Neural cell (in vitro differentiated cells): ENCODE measurements around the gene TINAGL1. TPM values are rescaled to one million over a fixed set of nuclear protein-coding genes. Genes with fewer than 3 reads are reported as not detected.

Experiments
- H2AFZ ChIP-seq: fragments of 200-600, 300-800 bp; sonication (generic), shearing (Covaris generic); 2 replicates; pipeline ENCODE4 v1.6.0; 2014; ENCODE audit warnings: low read depth, mild to moderate bottlenecking, antibody characterized with exemption, low read length, moderate library complexity
- H3F3A ChIP-seq: fragments of 200-600 bp; shearing (Covaris generic); 2 replicates; pipeline ENCODE4 v1.6.1; 2016; ENCODE audit warnings: mild to moderate bottlenecking, moderate library complexity, mixed read lengths, antibody characterized with exemption, low read length; ENCODE audit not compliant: insufficient read depth, poor library complexity, severe bottlenecking
- H3K27ac ChIP-seq: fragments of 200-600, 300-800 bp; sonication (generic), shearing (Covaris generic); 2 replicates; pipeline ENCODE4 v1.5.1; 2014; ENCODE audit warnings: mild to moderate bottlenecking, low read length, moderate library complexity
- H3K27me3 ChIP-seq: fragments of 300-800, 200-600 bp; sonication (generic), shearing (Covaris generic); 2 replicates; pipeline ENCODE4 v1.6.0; 2014; ENCODE audit warnings: mild to moderate bottlenecking, low read depth, low read length, moderate library complexity; ENCODE audit not compliant: insufficient read depth
- H3K36me3 ChIP-seq: fragments of 300-800, 200-600 bp; sonication (generic), shearing (Covaris generic); 2 replicates; pipeline ENCODE4 v1.5.1; 2014; ENCODE audit warnings: mild to moderate bottlenecking, antibody characterized with exemption, low read length, moderate library complexity; ENCODE audit not compliant: insufficient read depth
- H3K4me2 ChIP-seq: fragments of 300-800, 200-600 bp; sonication (generic), shearing (Covaris generic); 2 replicates; pipeline ENCODE4 v1.6.0; 2014; ENCODE audit warnings: mild to moderate bottlenecking, low read length
- H3K4me3 ChIP-seq: fragments of 300-800, 200-600 bp; sonication (generic), shearing (Covaris generic); 2 replicates; pipeline ENCODE4 v1.5.1; 2014; ENCODE audit warnings: mild to moderate bottlenecking, low read length, moderate library complexity
- H3K79me2 ChIP-seq: fragments of 200-600 bp; shearing (Covaris generic); replicated peaks from 2 replicates; pipeline ENCODE4 v1.6.0; 2014; ENCODE audit warnings: mild to moderate bottlenecking, low read length, moderate library complexity; ENCODE audit not compliant: insufficient read depth
- H3K9ac ChIP-seq: fragments of 300-800, 200-600 bp; sonication (generic), shearing (Covaris generic); 2 replicates; pipeline ENCODE4 v1.6.1; 2016; ENCODE audit warnings: mild to moderate bottlenecking, low read length, mixed read lengths
- H3K9me2 ChIP-seq: fragments of 200-600 bp; shearing (Covaris generic); 2 replicates; pipeline ENCODE4 v1.6.1; 2016; ENCODE audit warnings: mild to moderate bottlenecking, low read length, mixed read lengths; ENCODE audit not compliant: insufficient read depth
- H3K9me3 ChIP-seq: fragments of 200-600, 300-800 bp; sonication (generic), shearing (Covaris generic); 2 replicates; pipeline ENCODE4 v1.6.1; 2016; ENCODE audit warnings: mild to moderate bottlenecking, mixed run types, low read length, moderate library complexity, mixed read lengths
- H4K20me1 ChIP-seq: fragments of 200-600 bp; shearing (Covaris generic); 2 replicates; pipeline ENCODE4 v1.6.1; 2016; ENCODE audit warnings: mild to moderate bottlenecking, mixed run types; ENCODE audit not compliant: insufficient read depth
- EP300 ChIP-seq: fragments of 450-650 bp; conservative IDR thresholded peaks from 2 replicates; pipeline ENCODE4 v1.6.1; 2014; ENCODE audit warnings: antibody characterized with exemption, mild to moderate bottlenecking, moderate library complexity; ENCODE audit not compliant: poor library complexity, severe bottlenecking
- EZH2 ChIP-seq: fragments of 200-600, 300-800 bp; shearing (Covaris generic), sonication (generic); IDR thresholded peaks from 2 replicates; pipeline ENCODE4 v1.6.1; 2014; ENCODE audit warnings: antibody characterized with exemption, low read length, borderline replicate concordance, mild to moderate bottlenecking; ENCODE audit not compliant: insufficient read depth, poor library complexity, severe bottlenecking
- MXI1 ChIP-seq: fragments of 450-650 bp; conservative IDR thresholded peaks from 2 replicates; pipeline ENCODE4 v1.6.1; 2014; ENCODE audit warnings: antibody characterized with exemption, mild to moderate bottlenecking; ENCODE audit not compliant: poor library complexity, severe bottlenecking
- POLR2AphosphoS5 ChIP-seq: IDR thresholded peaks from 2 replicates; pipeline ENCODE4 v1.6.1; 2012
- RAD21 ChIP-seq: fragments of 450-650 bp; conservative IDR thresholded peaks from 2 replicates; pipeline ENCODE4 v1.6.1; 2014; ENCODE audit warnings: antibody characterized with exemption, mild to moderate bottlenecking, moderate library complexity
- SMC3 ChIP-seq: fragments of 450-650 bp; conservative IDR thresholded peaks from 2 replicates; pipeline ENCODE4 v1.6.1; 2014; ENCODE audit warnings: antibody characterized with exemption, mild to moderate bottlenecking, moderate library complexity; ENCODE audit not compliant: poor library complexity
- TAF1 ChIP-seq: IDR thresholded peaks from 2 replicates; pipeline ENCODE4 v1.6.1; 2012; ENCODE audit warnings: low read depth
- polyA plus RNA-seq: library from polyadenylated mRNA; depleted of rRNA; stranded (reverse); fragments of >200 nt; gene quantifications from 2 replicates; pipeline ENCODE4 v1.2.3, GENCODE V29; 2014
- TF ChIP-seq, protein P1 (sequence below): fragments of 450-650 bp; IDR thresholded peaks from 2 replicates; pipeline ENCODE4 v1.5.1; 2014; ENCODE audit warnings: antibody characterized with exemption, mild to moderate bottlenecking, moderate library complexity; ENCODE audit not compliant: poor library complexity, severe bottlenecking
- TF ChIP-seq, protein P2 (sequence below): IDR thresholded peaks from 2 replicates; pipeline ENCODE4 v1.6.1; 2012; ENCODE audit warnings: borderline replicate concordance

Gene TINAGL1
- polyA plus RNA-seq, 1 donor from 2014 or later = not detected

DNA sequence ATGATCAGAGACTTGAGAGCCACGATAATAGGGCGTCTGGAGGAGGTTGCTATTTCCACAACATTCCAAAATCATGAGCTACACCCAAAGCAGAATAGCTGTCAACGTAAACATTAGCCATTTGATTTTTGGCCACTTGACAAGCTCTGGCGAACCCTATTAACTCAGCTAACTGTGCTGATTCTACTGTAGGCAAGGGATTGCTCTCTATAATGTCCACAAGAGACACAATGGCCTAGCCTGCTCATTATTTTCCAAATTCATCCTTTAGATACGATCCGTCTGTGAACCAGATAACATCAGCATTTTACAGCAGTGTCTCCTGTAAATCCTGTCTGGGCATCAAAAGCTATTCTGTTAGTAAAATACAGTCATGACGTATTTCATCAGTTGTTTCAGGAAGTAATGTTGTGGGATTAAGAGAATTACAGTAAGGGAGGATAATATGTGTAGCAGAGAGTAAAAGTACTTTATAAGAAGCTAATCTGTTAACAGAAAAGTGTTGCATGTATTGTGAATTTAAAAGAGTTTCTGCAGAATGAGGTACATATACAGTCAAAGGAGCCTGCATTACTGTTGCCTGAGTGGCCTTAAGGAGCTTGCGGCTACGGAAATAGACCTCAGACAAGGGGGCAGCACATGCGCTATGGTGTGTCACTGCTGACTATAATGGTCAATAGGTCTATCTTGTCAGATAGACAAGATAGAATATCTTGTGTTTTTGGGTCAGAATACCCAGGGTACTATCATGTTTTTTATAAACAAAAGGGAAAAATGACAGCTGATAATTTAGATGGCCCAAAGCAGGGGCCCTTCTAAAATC lies 44.9 kb upstream of the TINAGL1 start:
- Histone ChIP-seq H3K4me2 (no peak overlapping the region), H3K27ac (no peak overlapping the region), H2AFZ (no peak overlapping the region)

DNA sequence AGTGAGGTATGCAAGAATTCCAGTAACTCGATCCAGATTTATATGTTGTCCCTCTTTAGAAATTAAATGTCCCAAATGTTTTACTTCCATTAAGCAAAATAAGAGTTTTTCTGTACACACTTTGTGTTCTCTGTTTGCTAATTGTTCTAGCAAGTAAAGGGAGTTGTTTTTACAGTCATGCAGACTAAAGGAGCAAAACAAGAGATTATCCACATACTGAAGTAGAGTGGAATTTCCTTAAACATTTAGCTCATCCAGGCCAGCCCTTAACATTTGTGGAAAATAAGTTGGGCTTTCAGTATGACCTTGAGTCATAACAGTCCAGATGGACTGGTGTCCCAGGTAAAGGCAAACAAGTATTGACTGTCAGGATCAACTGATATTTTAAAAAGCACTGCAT lies 44.1 kb upstream of the TINAGL1 start:
- Histone ChIP-seq H3F3A (no peaks in the 10 kb centered on the region), H3K36me3 (no peaks in the 10 kb centered on the region), H3K4me2 (no peak overlapping the region), H4K20me1 (no peaks in the 10 kb centered on the region), H3K79me2 (no peaks in the 10 kb centered on the region), H3K9me3 (no peaks in the 10 kb centered on the region), H3K9ac (no peak overlapping the region), H3K27me3 (peaks cover 3% of the 10 kb centered on the region), H3K4me3 (no peak overlapping the region), H2AFZ (no peak overlapping the region), H3K9me2 (no peaks in the 10 kb centered on the region), H3K27ac (no peak overlapping the region)
- TF ChIP-seq EP300 (no peak), EZH2 (no peak), RAD21 (no peak), MXI1 (no peak), TAF1 (no peak), SMC3 (no peak), POLR2AphosphoS5 (no peak)
- TF ChIP-seq, protein P1, sequence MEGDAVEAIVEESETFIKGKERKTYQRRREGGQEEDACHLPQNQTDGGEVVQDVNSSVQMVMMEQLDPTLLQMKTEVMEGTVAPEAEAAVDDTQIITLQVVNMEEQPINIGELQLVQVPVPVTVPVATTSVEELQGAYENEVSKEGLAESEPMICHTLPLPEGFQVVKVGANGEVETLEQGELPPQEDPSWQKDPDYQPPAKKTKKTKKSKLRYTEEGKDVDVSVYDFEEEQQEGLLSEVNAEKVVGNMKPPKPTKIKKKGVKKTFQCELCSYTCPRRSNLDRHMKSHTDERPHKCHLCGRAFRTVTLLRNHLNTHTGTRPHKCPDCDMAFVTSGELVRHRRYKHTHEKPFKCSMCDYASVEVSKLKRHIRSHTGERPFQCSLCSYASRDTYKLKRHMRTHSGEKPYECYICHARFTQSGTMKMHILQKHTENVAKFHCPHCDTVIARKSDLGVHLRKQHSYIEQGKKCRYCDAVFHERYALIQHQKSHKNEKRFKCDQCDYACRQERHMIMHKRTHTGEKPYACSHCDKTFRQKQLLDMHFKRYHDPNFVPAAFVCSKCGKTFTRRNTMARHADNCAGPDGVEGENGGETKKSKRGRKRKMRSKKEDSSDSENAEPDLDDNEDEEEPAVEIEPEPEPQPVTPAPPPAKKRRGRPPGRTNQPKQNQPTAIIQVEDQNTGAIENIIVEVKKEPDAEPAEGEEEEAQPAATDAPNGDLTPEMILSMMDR = no peak
- TF ChIP-seq, protein P2, sequence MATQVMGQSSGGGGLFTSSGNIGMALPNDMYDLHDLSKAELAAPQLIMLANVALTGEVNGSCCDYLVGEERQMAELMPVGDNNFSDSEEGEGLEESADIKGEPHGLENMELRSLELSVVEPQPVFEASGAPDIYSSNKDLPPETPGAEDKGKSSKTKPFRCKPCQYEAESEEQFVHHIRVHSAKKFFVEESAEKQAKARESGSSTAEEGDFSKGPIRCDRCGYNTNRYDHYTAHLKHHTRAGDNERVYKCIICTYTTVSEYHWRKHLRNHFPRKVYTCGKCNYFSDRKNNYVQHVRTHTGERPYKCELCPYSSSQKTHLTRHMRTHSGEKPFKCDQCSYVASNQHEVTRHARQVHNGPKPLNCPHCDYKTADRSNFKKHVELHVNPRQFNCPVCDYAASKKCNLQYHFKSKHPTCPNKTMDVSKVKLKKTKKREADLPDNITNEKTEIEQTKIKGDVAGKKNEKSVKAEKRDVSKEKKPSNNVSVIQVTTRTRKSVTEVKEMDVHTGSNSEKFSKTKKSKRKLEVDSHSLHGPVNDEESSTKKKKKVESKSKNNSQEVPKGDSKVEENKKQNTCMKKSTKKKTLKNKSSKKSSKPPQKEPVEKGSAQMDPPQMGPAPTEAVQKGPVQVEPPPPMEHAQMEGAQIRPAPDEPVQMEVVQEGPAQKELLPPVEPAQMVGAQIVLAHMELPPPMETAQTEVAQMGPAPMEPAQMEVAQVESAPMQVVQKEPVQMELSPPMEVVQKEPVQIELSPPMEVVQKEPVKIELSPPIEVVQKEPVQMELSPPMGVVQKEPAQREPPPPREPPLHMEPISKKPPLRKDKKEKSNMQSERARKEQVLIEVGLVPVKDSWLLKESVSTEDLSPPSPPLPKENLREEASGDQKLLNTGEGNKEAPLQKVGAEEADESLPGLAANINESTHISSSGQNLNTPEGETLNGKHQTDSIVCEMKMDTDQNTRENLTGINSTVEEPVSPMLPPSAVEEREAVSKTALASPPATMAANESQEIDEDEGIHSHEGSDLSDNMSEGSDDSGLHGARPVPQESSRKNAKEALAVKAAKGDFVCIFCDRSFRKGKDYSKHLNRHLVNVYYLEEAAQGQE = no peak

More for the DNA sequence above, 44.9 kb upstream of the TINAGL1 start:
- Histone ChIP-seq H3K9ac (no peak overlapping the region), H3F3A (no peaks in the 10 kb centered on the region), H4K20me1 (no peaks in the 10 kb centered on the region), H3K36me3 (no peaks in the 10 kb centered on the region), H3K9me3 (no peaks in the 10 kb centered on the region), H3K9me2 (no peaks in the 10 kb centered on the region), H3K4me3 (no peak overlapping the region), H3K79me2 (no peaks in the 10 kb centered on the region), H3K27me3 (peaks cover 3% of the 10 kb centered on the region)
- TF ChIP-seq POLR2AphosphoS5 (no peak), TAF1 (no peak), EZH2 (no peak), SMC3 (no peak), RAD21 (no peak), MXI1 (no peak), EP300 (no peak)
- TF ChIP-seq, protein P1 = no peak
- TF ChIP-seq, protein P2 = no peak
